Measurements from ENCODE around the gene CHD1L. TPM values are rescaled to one million over a fixed set of nuclear protein-coding genes. Genes with fewer than 3 reads are reported as not detected.

CHD1L gene
- total RNA-seq, 1 experiment from 2014 or later = 63.9 TPM

DNA sequence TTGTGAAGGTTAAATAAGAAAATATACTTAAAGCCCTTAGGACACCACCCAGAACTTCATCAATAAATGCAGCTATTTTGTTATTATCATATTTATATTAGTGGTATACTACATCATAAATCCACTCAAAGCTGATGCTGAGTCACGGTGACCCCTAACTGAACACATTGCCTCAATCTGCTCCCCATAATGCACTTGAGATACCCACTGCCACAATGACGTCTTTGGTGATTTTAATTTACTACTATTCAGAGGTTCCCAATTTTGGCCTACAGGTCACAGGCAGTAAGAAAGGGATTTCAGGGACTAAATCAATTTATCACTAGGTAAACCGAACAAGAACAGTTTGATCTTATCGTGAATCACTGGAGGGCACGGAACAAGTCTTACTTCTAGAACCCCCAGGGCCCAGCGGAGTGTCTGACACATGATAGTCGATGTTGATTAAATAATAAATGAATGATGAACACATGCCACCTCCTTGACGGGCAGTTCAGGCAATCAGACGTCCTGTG, 493 bp upstream of the CHD1L start:
- Histone ChIP-seq H3F3A (ENCODE audit: low read length, unreplicated experiment) (no peaks in the 10 kb centered on the region), H3K27me3 (ENCODE audit: low read length) (no peaks in the 10 kb centered on the region), H3K4me1 (ENCODE audit: insufficient read depth, low read length) (peaks cover 46% of the 10 kb centered on the region), H3K9ac (ENCODE audit: low read length) (peak overlapping the region; percentile 95), H3K4me2 (ENCODE audit: low read length) (peak overlapping the region; percentile 85), H4K20me1 (ENCODE audit: low read length) (peaks cover 33% of the 10 kb centered on the region), H3K9me2 (replicated peaks; ENCODE audit: low read length) (no peaks in the 10 kb centered on the region), H3K4me3 (ENCODE audit: low read length) (peak overlapping the region; percentile 86), H3K36me3 (ENCODE audit: low read depth, low read length) (peaks cover 5% of the 10 kb centered on the region; the same call in 1 of the 2 replicates), H2AFZ (ENCODE audit: low read length) (peak overlapping the region; percentile 96), H3K9me3 (ENCODE audit: low read length) (no peaks in the 10 kb centered on the region), H3K79me2 (ENCODE audit: low read length) (peaks cover 40% of the 10 kb centered on the region), H3K27ac (ENCODE audit: low read length) (peak overlapping the region; percentile 82; the same call in 1 of the 2 replicates)
- no peak for ATAC-seq
- TF ChIP-seq, protein P1, sequence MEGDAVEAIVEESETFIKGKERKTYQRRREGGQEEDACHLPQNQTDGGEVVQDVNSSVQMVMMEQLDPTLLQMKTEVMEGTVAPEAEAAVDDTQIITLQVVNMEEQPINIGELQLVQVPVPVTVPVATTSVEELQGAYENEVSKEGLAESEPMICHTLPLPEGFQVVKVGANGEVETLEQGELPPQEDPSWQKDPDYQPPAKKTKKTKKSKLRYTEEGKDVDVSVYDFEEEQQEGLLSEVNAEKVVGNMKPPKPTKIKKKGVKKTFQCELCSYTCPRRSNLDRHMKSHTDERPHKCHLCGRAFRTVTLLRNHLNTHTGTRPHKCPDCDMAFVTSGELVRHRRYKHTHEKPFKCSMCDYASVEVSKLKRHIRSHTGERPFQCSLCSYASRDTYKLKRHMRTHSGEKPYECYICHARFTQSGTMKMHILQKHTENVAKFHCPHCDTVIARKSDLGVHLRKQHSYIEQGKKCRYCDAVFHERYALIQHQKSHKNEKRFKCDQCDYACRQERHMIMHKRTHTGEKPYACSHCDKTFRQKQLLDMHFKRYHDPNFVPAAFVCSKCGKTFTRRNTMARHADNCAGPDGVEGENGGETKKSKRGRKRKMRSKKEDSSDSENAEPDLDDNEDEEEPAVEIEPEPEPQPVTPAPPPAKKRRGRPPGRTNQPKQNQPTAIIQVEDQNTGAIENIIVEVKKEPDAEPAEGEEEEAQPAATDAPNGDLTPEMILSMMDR (conservative IDR thresholded peaks at IDR 0.05; ENCODE audit: low read depth, low read length) = no peak
- TF ChIP-seq EZH2phosphoT487 (IDR thresholded peaks at IDR 0.05; ENCODE audit: borderline replicate concordance, low read length) = no peak
- no peak for TF ChIP-seq EZH2 (IDR thresholded peaks at IDR 0.05; ENCODE audit: low read length, unreplicated experiment)
- DNase-seq = no peak
- intact Hi-C loops (cut with micrococcal nuclease) = loop anchor here (1.0 kb wide), 1 partner anchor 71 kb away; no protein-coding TSS in a partner anchor
- POLR2A ChIA-PET (ENCODE audit: unreplicated experiment) = interaction anchor here (1.0 kb wide), 1 partner anchor 69 kb away, joined by 4 read pairs; no protein-coding TSS in a partner anchor
- CTCF ChIA-PET = interaction anchor here (0.6 to 1.8 kb wide), 4 partner anchors 17 to 74 kb away, joined by 4 to 8 read pairs (median 6); partner anchors contain the start of gene FMO5
- BruUV-seq (replicated peaks) = TSS peak; percentile 78

DNA sequence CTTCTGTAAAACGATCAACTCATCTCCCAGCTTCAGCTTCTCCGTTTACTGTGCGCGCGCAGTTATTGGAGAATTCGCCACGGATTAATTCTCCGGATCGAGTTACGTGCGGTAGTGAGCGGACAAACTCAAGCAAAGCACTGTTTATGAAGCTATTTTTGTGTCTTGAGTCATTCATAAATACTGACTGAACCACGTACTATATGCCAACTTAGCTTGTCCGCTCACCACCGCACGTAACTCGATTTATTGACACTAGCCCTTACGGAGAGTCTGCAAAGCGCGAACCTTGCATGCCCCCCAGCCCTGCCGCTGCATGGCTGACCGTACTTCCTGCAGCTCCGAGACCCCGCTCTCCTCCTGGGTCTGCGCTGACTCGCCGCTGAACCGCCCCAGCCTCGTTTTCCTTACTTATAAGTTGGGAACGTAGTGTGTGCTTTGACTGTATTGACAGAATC, 773 bp downstream of the CHD1L start:
- Histone ChIP-seq H3F3A (ENCODE audit: low read length, unreplicated experiment) (no peaks in the 10 kb centered on the region), H2AFZ (ENCODE audit: low read length) (peak overlapping the region; percentile 96), H3K36me3 (ENCODE audit: low read depth, low read length) (peaks cover 5% of the 10 kb centered on the region; the same call in 1 of the 2 replicates), H3K4me2 (ENCODE audit: low read length) (peak overlapping the region; percentile 85), H3K9ac (ENCODE audit: low read length) (peak overlapping the region; percentile 95), H3K4me3 (ENCODE audit: low read length) (peak overlapping the region; percentile 86), H3K9me3 (ENCODE audit: low read length) (no peaks in the 10 kb centered on the region), H3K79me2 (ENCODE audit: low read length) (peaks cover 53% of the 10 kb centered on the region), H3K9me2 (replicated peaks; ENCODE audit: low read length) (no peaks in the 10 kb centered on the region), H4K20me1 (ENCODE audit: low read length) (peaks cover 42% of the 10 kb centered on the region), H3K27me3 (ENCODE audit: low read length) (no peaks in the 10 kb centered on the region), H3K27ac (ENCODE audit: low read length) (peak overlapping the region; percentile 82), H3K4me1 (ENCODE audit: insufficient read depth, low read length) (peaks cover 37% of the 10 kb centered on the region)
- no peak for TF ChIP-seq EZH2 (IDR thresholded peaks at IDR 0.05; ENCODE audit: low read length, unreplicated experiment)
- POLR2A ChIA-PET (ENCODE audit: unreplicated experiment) = no interaction called here
- ATAC-seq (peak; percentile 39), DNase-seq (no peak)
- no TSS peak for BruUV-seq (replicated peaks)
- CTCF ChIA-PET = interaction anchor here (0.6 to 1.8 kb wide), 7 partner anchors 9 to 229 kb away, joined by 3 to 7 read pairs (median 4); partner anchors contain the start of gene FMO5
- intact Hi-C loops (cut with micrococcal nuclease) = no loop called here

DNA sequence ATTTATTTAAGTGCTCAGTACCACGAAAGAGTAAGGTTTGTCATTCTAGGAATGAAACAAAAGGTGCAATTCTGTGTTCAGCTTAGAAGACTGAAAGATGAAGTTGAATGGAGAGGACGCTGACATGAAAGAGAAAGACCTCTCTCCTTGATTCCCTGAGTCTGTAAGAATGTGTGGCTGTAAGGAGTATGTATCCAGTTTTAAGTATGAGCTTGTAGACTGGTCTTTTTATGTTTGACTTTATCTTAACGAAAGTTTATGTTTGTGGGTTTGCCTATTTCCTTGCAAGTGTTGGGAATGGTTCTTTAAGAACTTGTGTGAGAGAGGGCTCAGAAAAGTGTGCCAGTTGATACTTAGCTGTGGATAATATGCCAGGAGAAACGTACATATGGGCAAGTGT, 1.4 kb downstream of the CHD1L start:
- no peak for ATAC-seq
- H4K20me1 ChIP-seq (ENCODE audit: low read length) = peaks cover 46% of the 10 kb centered on the region

More for the DNA sequence above, 1.4 kb downstream of the CHD1L start:
- H3K4me3 ChIP-seq (ENCODE audit: low read length) = peak overlapping the region; percentile 86
- ChIA-PET POLR2A (ENCODE audit: unreplicated experiment) (no interaction called here), CTCF (interaction anchor here (0.6 to 1.8 kb wide), 5 partner anchors 8 to 82 kb away, joined by 3 to 5 read pairs (median 4); no protein-coding TSS in a partner anchor)
- H3F3A ChIP-seq (ENCODE audit: low read length, unreplicated experiment) = no peaks in the 10 kb centered on the region
- peak overlapping the region; percentile 82 for H3K27ac ChIP-seq (ENCODE audit: low read length)
- BruUV-seq (replicated peaks) = TSS peak; percentile 47
- peak overlapping the region; percentile 85 for H3K4me2 ChIP-seq (ENCODE audit: low read length)
- TF ChIP-seq, protein P1 (conservative IDR thresholded peaks at IDR 0.05; ENCODE audit: low read depth, low read length) = no peak
- TF ChIP-seq EZH2 (IDR thresholded peaks at IDR 0.05; ENCODE audit: low read length, unreplicated experiment) = no peak
- TF ChIP-seq EZH2phosphoT487 (IDR thresholded peaks at IDR 0.05; ENCODE audit: borderline replicate concordance, low read length) = no peak
- no peaks in the 10 kb centered on the region for H3K9me2 ChIP-seq (replicated peaks; ENCODE audit: low read length)
- intact Hi-C loops (cut with micrococcal nuclease) = no loop called here
- DNase-seq = no peak
- peaks cover 31% of the 10 kb centered on the region for H3K4me1 ChIP-seq (ENCODE audit: insufficient read depth, low read length)
- H3K79me2 ChIP-seq (ENCODE audit: low read length) = peaks cover 58% of the 10 kb centered on the region
- H3K9me3 ChIP-seq (ENCODE audit: low read length) = no peaks in the 10 kb centered on the region
- no peaks in the 10 kb centered on the region for H3K27me3 ChIP-seq (ENCODE audit: low read length)
- H3K9ac ChIP-seq (ENCODE audit: low read length) = peak overlapping the region; percentile 95
- H2AFZ ChIP-seq (ENCODE audit: low read length) = peak overlapping the region; percentile 96; the same call in 1 of the 2 replicates
- H3K36me3 ChIP-seq (ENCODE audit: low read depth, low read length) = peaks cover 5% of the 10 kb centered on the region; the same call in 1 of the 2 replicates

Data from PC-3 (cell line).